PC-9 (cell line): Measurements from ENCODE around the gene POLA2. TPM values are rescaled to one million over a fixed set of nuclear protein-coding genes. Genes with fewer than 3 reads are reported as not detected.

ENCODE experiments used
- BruUV-seq: library from RNA; stranded (reverse); fragments of 400-500 nt; replicated peaks from 2 replicates; lab custom pipeline; 2021; lab: Mats Ljungman, UMichigan
- CTCF ChIA-PET: fragments of 300-600 bp; sonication (Branson Sonifier 250); formaldehyde crosslinking; loops from one replicate; lab custom pipeline; 2022; ENCODE audit warnings: antibody characterized with exemption; lab: Charles Lee
- POLR2A ChIA-PET: fragments of 300-600 bp; sonication (Branson Sonifier 250); formaldehyde crosslinking; loops from one replicate; lab custom pipeline; 2022; ENCODE audit warnings: antibody characterized with exemption; ENCODE audit not compliant: unreplicated experiment; lab: Charles Lee
- DNase-seq, 2 experiments: peaks; one replicate each; pipeline versions ENCODE4 v3.0.0 to v3.0.0-alpha.2; 2015 to 2022; ENCODE audit warnings: mixed read lengths in 1 of 2
- H2AFZ ChIP-seq: fragments of 200-600 bp; sonication (generic); 2 replicates; pipeline ENCODE4 v1.8.1; 2017; ENCODE audit warnings: antibody characterized with exemption
- H3F3A ChIP-seq: fragments of 200-600 bp; sonication (generic); 2 replicates; pipeline ENCODE4 v1.8.1; 2017; ENCODE audit warnings: antibody characterized with exemption, mild to moderate bottlenecking, low read depth; ENCODE audit not compliant: insufficient read depth
- H3K27ac ChIP-seq: fragments of 200-600 bp; sonication (generic); 2 replicates; pipeline ENCODE4 v1.6.1; 2016; ENCODE audit warnings: mixed run types
- H3K27me3 ChIP-seq: fragments of 200-600 bp; sonication (generic); 2 replicates; pipeline ENCODE4 v1.6.1; 2016; ENCODE audit warnings: low read depth, mixed run types; ENCODE audit not compliant: insufficient read depth
- H3K36me3 ChIP-seq: fragments of 200-600 bp; sonication (generic); 2 replicates; pipeline ENCODE4 v1.6.1; 2016; ENCODE audit warnings: low read depth, mixed run types
- H3K4me1 ChIP-seq: fragments of 200-600 bp; sonication (generic); replicated peaks from 2 replicates; pipeline ENCODE4 v1.6.1; 2016; ENCODE audit warnings: mixed run types; ENCODE audit not compliant: insufficient read depth
- H3K4me2 ChIP-seq: fragments of 200-600 bp; sonication (generic); 2 replicates; pipeline ENCODE4 v1.6.1; 2017; ENCODE audit warnings: mixed run types
- H3K4me3 ChIP-seq: fragments of 200-600 bp; sonication (generic); 2 replicates; pipeline ENCODE4 v1.6.1; 2016; ENCODE audit warnings: mixed run types
- H3K79me2 ChIP-seq: fragments of 200-600 bp; sonication (generic); 2 replicates; pipeline ENCODE4 v1.6.1; 2017; ENCODE audit warnings: low read depth, mixed run types
- H3K9me2 ChIP-seq: fragments of 200-600 bp; sonication (generic); 2 replicates; pipeline ENCODE4 v1.8.1; 2017; ENCODE audit warnings: mild to moderate bottlenecking; ENCODE audit not compliant: insufficient read depth
- H3K9me3 ChIP-seq: fragments of 200-600 bp; sonication (generic); 2 replicates; pipeline ENCODE4 v1.8.1; 2016; ENCODE audit warnings: low read depth; ENCODE audit not compliant: insufficient read depth
- H4K20me1 ChIP-seq: fragments of 200-600 bp; sonication (generic); 2 replicates; pipeline ENCODE4 v1.8.1; 2017; ENCODE audit not compliant: insufficient read depth
- CTCF ChIP-seq: fragments of 200-600 bp; sonication (generic); conservative IDR thresholded peaks from 2 replicates; pipeline ENCODE4 v1.6.1; 2017; ENCODE audit warnings: mixed run types, antibody characterized with exemption, mild to moderate bottlenecking, moderate library complexity
- EZH2 ChIP-seq: fragments of 200-600 bp; sonication (generic); IDR thresholded peaks from 2 replicates; pipeline ENCODE4 v1.8.0; 2017; ENCODE audit warnings: antibody characterized with exemption, low read depth
- intact Hi-C: fragments of 100-400 bp; cut with micrococcal nuclease; formaldehyde crosslinking; loops from one replicate; pipeline ENCODE4 v1.10.0; 2022; ENCODE audit not compliant: unreplicated experiment
- total RNA-seq: library from RNA; stranded (reverse); gene quantifications from 2 replicates; pipeline ENCODE4 v1.2.3, GENCODE V29; 2021

Gene POLA2
- total RNA-seq, 1 experiment from 2014 or later: 39.3 TPM

- peaks cover 29% of the 10 kb centered on the region; the same call in 1 of the 2 replicates for H3K36me3 ChIP-seq
- no peak for TF ChIP-seq CTCF
- no peak for TF ChIP-seq EZH2
- H3K4me2 ChIP-seq: no peak overlapping the region
- intact Hi-C loops: no loop called here
- H3K4me3 ChIP-seq: no peak overlapping the region
- peaks cover 54% of the 10 kb centered on the region for H3K79me2 ChIP-seq
- peaks cover 24% of the 10 kb centered on the region for H3K4me1 ChIP-seq
- H3K27me3 ChIP-seq: no peaks in the 10 kb centered on the region
- peaks cover 35% of the 10 kb centered on the region; the same call in 1 of the 2 replicates for H3F3A ChIP-seq
- no peak overlapping the region for H2AFZ ChIP-seq
- no peak overlapping the region; the same call in 1 of the 2 replicates for H3K27ac ChIP-seq
- H4K20me1 ChIP-seq: peaks cover 41% of the 10 kb centered on the region
- H3K9me3 ChIP-seq: no peaks in the 10 kb centered on the region
- DNase-seq: no peak
- no peaks in the 10 kb centered on the region for H3K9me2 ChIP-seq
- ChIA-PET CTCF (interaction anchor here (0.6 to 1.1 kb wide), 4 partner anchors 55 to 114 kb away, joined by 3 to 12 read pairs (median 6); partner anchors contain the start of gene DPF2), POLR2A (interaction anchor here (0.5 to 0.6 kb wide), 5 partner anchors 13 to 1835 kb away, joined by 4 to 6 read pairs (median 5); partner anchors contain the start of gene NEAT1)
- no TSS peak for BruUV-seq
Observed at GRCh38 chr11:65219930-65220213, 41.9 kb upstream of the POLA2 start.

GRCh38 chr11:65221026-65221425 lies 40.7 kb upstream of the POLA2 start:
- no peaks in the 10 kb centered on the region for H3K9me2 ChIP-seq
- peaks cover 43% of the 10 kb centered on the region for H3K79me2 ChIP-seq
- peaks cover 29% of the 10 kb centered on the region; the same call in 1 of the 2 replicates for H3K36me3 ChIP-seq
- no TSS peak for BruUV-seq
- H3K27me3 ChIP-seq: no peaks in the 10 kb centered on the region
- DNase-seq: no peak
- H3K4me3 ChIP-seq: no peak overlapping the region
- ChIA-PET CTCF (no interaction called here), POLR2A (no interaction called here)
- peaks cover 46% of the 10 kb centered on the region for H4K20me1 ChIP-seq
- intact Hi-C loops: no loop called here
- H2AFZ ChIP-seq: no peak overlapping the region
- no peak overlapping the region for H3K27ac ChIP-seq
- no peaks in the 10 kb centered on the region for H3K9me3 ChIP-seq
- H3F3A ChIP-seq: peaks cover 45% of the 10 kb centered on the region
- H3K4me1 ChIP-seq: peaks cover 20% of the 10 kb centered on the region
- H3K4me2 ChIP-seq: no peak overlapping the region
- no peak for TF ChIP-seq EZH2
- TF ChIP-seq CTCF: no peak

GRCh38 chr11:65223011-65223410 lies 38.8 kb upstream of the POLA2 start:
- Histone ChIP-seq H3K79me2 (peaks cover 32% of the 10 kb centered on the region), H3K4me2 (no peak overlapping the region), H3K27me3 (no peaks in the 10 kb centered on the region), H3K9me2 (no peaks in the 10 kb centered on the region), H2AFZ (no peak overlapping the region), H3K27ac (no peak overlapping the region), H3K36me3 (peaks cover 28% of the 10 kb centered on the region; the same call in 1 of the 2 replicates), H4K20me1 (peaks cover 42% of the 10 kb centered on the region), H3F3A (peaks cover 58% of the 10 kb centered on the region), H3K4me1 (peaks cover 20% of the 10 kb centered on the region), H3K4me3 (no peak overlapping the region), H3K9me3 (no peaks in the 10 kb centered on the region)
- ChIA-PET POLR2A (no interaction called here), CTCF (no interaction called here)
- no peak for DNase-seq
- intact Hi-C loops: no loop called here
- BruUV-seq: no TSS peak
- TF ChIP-seq CTCF (no peak), EZH2 (no peak)
